ENCODE data around the gene IRF6. TPM values are rescaled to one million over a fixed set of nuclear protein-coding genes. Genes with fewer than 3 reads are reported as not detected.

IRF6 gene
- total and polyA plus RNA-seq, 2 of the 8 experiments (the other 6 are each of a cell fraction or from before 2014, with no cell fraction given), result 9.6 to 13.4 TPM

DNA sequence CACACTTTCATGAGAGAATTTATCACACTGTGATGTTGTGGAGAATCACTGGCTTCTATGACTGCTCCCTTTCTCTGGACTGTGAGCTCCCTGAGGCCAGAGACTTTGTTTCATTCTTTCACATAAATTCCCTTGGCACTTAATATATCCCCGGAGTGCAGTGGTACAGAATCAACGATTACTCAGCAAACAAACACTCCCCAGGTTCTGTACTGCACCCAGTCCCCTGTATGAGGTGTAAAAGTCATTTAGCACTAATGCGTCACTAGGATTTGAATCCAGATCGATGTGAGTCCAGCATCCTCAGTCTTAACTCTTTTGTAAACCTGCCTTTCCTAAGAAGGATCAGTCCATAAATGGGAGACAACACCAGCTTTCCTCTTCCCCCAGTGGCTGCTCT, 15.0 kb upstream of the IRF6 start:
- H3K4me1 ChIP-seq (replicated peaks in 1 of 4; ENCODE audit: control insufficient read depth in 3 of 4, insufficient read depth in 4 of 4, low read length in 3 of 4), result peaks cover 0 to under 1% (median 0%) of the 10 kb centered on the region in 4 experiments; a peak in 3 of 7 replicates
- no peak for FAIRE-seq
- H4K20me1 ChIP-seq (replicated peaks in 1 of 2; ENCODE audit: control insufficient read depth in 1 of 2, insufficient read depth in 2 of 2, low read length in 2 of 2), result no peaks in the 10 kb centered on the region
- no peak overlapping the region for H4K5ac ChIP-seq (ENCODE audit: insufficient read length, low read depth, low read length)
- no peak overlapping the region for H3K4me2 ChIP-seq (ENCODE audit: insufficient read depth in 1 of 2, low read depth in 2 of 2, low read length in 2 of 2)
- H3K56ac ChIP-seq (replicated peaks; ENCODE audit: insufficient read length, low read depth, low read length), result no peak overlapping the region
- H3K4ac ChIP-seq (replicated peaks; ENCODE audit: insufficient read length, low read depth, low read length), result no peak overlapping the region
- no peaks in the 10 kb centered on the region for H3K79me1 ChIP-seq (ENCODE audit: low read depth, low read length)
- H2BK15ac ChIP-seq (ENCODE audit: low read length), result no peak overlapping the region
- H3K79me2 ChIP-seq (ENCODE audit: control insufficient read depth in 1 of 2, insufficient read depth in 2 of 2, low read length in 2 of 2), result no peaks in the 10 kb centered on the region
- H2BK5ac ChIP-seq (ENCODE audit: low read depth, low read length), result no peak overlapping the region
- no peaks in the 10 kb centered on the region for H3K36me3 ChIP-seq (ENCODE audit: control insufficient read depth in 2 of 4, insufficient read depth in 4 of 4, low read length in 3 of 4)
- no peak overlapping the region for H2AK5ac ChIP-seq (ENCODE audit: low read depth, low read length)
- no peak overlapping the region for H3K23ac ChIP-seq (ENCODE audit: insufficient read length)
- no peaks in the 10 kb centered on the region for H3K9me3 ChIP-seq (ENCODE audit: insufficient read depth in 2 of 2, low read depth in 1 of 2, low read length in 1 of 2)
- H3K4me3 ChIP-seq (ENCODE audit: extremely low read depth in 1 of 4, insufficient read depth in 2 of 4, low read depth in 3 of 4, low read length in 4 of 4), result no peak overlapping the region
- no peak for DNase-seq (ENCODE audit: low read depth in 1 of 2, low spot score in 2 of 2)
- H2AFZ ChIP-seq (ENCODE audit: low read length), result no peak overlapping the region
- no peak overlapping the region for H3K18ac ChIP-seq (ENCODE audit: extremely low read depth, low read length)
- H3K27ac ChIP-seq (ENCODE audit: low read depth, low read length), result no peak overlapping the region
- H4K91ac ChIP-seq (replicated peaks; ENCODE audit: insufficient read length, low read length), result no peak overlapping the region
- H3K14ac ChIP-seq (ENCODE audit: insufficient read length), result no peak overlapping the region
- no peak overlapping the region for H3K9ac ChIP-seq (replicated peaks in 1 of 4; ENCODE audit: extremely low read depth in 1 of 4, low read depth in 3 of 4, low read length in 3 of 4)
- H2BK120ac ChIP-seq (replicated peaks; ENCODE audit: low read depth, low read length), result no peak overlapping the region
- ChIA-PET POLR2A (ENCODE audit: partially characterized antibody) (no interaction called here), CTCF (ENCODE audit: partially characterized antibody) (interaction anchor here (0.8 to 11.7 kb wide), 5 partner anchors 11 to 189 kb away, joined by 3 to 254 read pairs (median 3); partner anchors contain the start of gene IRF6)
- TF ChIP-seq, protein P1, sequence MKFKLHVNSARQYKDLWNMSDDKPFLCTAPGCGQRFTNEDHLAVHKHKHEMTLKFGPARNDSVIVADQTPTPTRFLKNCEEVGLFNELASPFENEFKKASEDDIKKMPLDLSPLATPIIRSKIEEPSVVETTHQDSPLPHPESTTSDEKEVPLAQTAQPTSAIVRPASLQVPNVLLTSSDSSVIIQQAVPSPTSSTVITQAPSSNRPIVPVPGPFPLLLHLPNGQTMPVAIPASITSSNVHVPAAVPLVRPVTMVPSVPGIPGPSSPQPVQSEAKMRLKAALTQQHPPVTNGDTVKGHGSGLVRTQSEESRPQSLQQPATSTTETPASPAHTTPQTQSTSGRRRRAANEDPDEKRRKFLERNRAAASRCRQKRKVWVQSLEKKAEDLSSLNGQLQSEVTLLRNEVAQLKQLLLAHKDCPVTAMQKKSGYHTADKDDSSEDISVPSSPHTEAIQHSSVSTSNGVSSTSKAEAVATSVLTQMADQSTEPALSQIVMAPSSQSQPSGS (IDR thresholded peaks at IDR 0.05; ENCODE audit: low read length), result no peak
- TF ChIP-seq TCF12 (IDR thresholded peaks at IDR 0.05; ENCODE audit: low read depth, low read length), result no peak
- WGBS, 2 experiments (ENCODE audit: extremely low coverage in 1 of 2, insufficient coverage in 1 of 2, insufficient read length in 1 of 2, insufficient replicate concordance in 2 of 2, low coverage in 1 of 2, low lambda C conversion rate in 2 of 2, missing lambda C conversion rate in 1 of 2), result 90% methylated on average over 4 of the region's 4 CpGs; no CpG with 5 or more reads in 1 of the 2 experiments
- no peaks in the 10 kb centered on the region; a peak in 1 of 7 replicates for H3K27me3 ChIP-seq (replicated peaks in 1 of 4; ENCODE audit: control insufficient read depth in 3 of 4, extremely low read depth in 1 of 4, insufficient read depth in 3 of 4, low read length in 3 of 4)
- H2BK12ac ChIP-seq (ENCODE audit: low read depth, low read length), result no peak overlapping the region
- no peak overlapping the region for H2BK20ac ChIP-seq (ENCODE audit: low read length)
- H3K23me2 ChIP-seq (ENCODE audit: low read depth, low read length), result no peaks in the 10 kb centered on the region
- no peak overlapping the region for H4K8ac ChIP-seq (ENCODE audit: extremely low read depth, insufficient read depth, low read length)

Measured in H1 (cell line).